Fibroblast of peridontal ligament (primary cell): ENCODE results near the gene CRPPA.
"Not testable (repeated sequence)": the region's sequence is repeated elsewhere in the genome, so short reads cannot be mapped to it uniquely, and the experiment has no call there.

Experiments used
- DNase-seq: peaks from one replicate; pipeline ENCODE4 v3.0.0-alpha.2; 2010; ENCODE audit errors: extremely low read depth

CRPPA gene

GRCh38 chr7:16397501-16398145 is 23.7 kb downstream of the CRPPA start:
- DNase-seq, result no peak

- DNase-seq, result no peak
Observed at GRCh38 chr7:16396766-16397500, 24.4 kb downstream of the CRPPA start.

GRCh38 chr7:16395121-16395520 is 26.2 kb downstream of the CRPPA start:
- DNase-seq, result no peak

- no peak for DNase-seq
Observed at GRCh38 chr7:16393862-16394422, 27.4 kb downstream of the CRPPA start.

- DNase-seq, result no peak
Observed at GRCh38 chr7:16392990-16393523, 28.3 kb downstream of the CRPPA start.

- not testable (repeated sequence) for DNase-seq
Observed at GRCh38 chr7:16383786-16384185, 37.6 kb downstream of the CRPPA start.

GRCh38 chr7:16383103-16383502 is 38.2 kb downstream of the CRPPA start:
- not testable (repeated sequence) for DNase-seq
